EH (cell line): ENCODE results near the gene SCUBE3.

ENCODE experiments used
- DNase-seq: peaks from one replicate; pipeline ENCODE4 v3.0.0-alpha.2; 2015; ENCODE audit warnings: low read depth

Gene SCUBE3

GRCh38 chr6:35272005-35272404 is 58.2 kb downstream of the SCUBE3 start:
- no peak for DNase-seq

DNA sequence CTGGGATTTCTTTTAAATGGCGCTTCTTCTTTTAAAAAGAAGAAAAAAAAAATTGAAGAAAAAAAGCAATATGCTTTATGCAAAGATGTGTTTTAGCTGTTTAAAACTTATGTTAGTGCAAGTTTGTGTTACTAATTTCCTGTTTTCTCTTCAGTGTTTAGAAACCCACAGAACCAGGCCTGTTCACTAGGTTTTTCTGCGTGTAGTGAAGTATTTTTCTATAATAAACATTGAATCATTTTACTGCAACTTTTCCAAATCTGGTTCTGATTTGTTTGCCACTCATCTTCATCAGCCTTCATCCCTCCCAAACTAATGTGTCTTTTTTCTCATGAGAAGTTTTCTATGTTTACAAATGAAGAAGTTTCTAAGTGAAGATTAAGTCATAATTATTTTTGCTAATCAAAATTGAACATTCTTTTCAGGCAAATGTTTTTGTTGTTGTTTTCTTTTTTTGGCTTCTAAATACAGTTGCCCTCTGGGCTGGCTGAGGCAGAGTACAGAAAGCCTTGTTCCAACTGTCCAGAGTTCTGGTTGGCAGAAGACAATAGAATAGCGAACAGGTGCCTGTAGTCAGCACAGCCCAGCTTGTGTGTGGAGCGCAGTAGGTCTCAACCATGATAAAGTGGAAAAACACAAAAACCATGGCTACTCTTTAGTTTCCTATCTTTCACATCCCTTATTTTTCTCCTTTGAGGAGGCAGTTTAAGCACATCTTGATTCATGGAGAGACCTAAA is 60.2 kb downstream of the SCUBE3 start:
- DNase-seq, result no peak

DNA sequence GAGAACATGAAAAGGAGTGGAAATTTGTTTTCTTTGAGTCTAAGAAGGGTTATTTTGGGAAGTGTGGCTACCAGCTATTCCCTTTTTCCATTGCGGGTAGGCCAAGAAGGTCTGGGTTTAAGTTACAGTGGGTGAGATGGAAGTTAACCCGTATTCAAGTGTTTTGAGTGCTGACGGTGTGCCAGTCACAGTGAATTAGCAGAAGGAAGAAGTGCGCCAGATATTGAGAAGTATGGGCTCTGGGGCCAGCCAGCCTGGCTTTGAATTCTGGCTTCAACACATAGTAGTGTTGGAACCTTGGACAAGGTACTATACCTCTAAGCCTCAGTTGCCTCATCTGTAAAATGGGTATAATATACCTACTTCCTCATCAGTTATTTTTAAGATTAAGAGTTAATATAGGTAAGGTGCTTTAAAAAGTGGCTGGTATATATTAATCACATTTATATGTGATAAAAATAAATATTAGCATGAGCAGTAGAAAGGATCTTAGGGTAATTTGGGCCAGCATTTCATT is 62.0 kb downstream of the SCUBE3 start:
- no peak for DNase-seq

GRCh38 chr6:35278708-35279107 is 65.0 kb downstream of the SCUBE3 start:
- DNase-seq, result no peak

DNA sequence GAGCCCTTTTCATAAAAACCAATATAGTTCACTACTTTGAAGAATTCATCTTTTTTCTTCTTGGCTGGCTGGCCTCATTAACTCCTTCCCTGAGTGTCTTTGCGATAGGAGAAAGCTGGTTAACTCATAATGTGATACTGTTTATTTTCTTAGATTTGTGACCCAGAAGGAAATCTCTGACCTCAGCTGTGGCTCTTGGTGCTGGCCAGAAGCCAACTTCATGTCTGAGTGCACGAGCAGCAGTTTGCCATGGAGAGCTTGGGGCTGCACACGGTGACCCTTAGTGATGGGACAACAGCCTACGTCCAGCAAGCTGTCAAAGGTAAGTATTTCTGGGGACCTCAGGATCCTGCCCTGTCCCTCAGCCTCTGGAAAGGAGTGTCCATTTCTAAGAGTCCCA is 67.1 kb downstream of the SCUBE3 start:
- peak; percentile 41 for DNase-seq

DNA sequence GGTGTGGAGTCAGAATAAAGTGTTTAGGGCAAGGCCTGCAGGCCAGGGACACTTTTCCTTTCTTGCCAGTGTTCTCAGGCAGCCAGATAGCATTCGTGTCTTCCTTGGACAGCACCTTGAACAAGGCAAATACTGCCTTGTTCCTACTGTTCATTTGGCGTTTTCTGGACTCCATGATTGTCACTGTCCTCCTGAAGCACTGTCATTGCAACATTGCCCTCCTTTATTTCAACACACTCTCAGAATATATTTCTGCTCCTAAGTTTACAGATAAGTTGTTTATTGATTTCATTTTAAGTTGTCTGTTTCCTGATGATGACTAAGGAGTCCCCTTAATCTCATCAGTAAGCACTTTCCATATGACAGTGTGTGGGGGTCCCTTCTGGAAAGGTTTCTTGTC is 68.7 kb downstream of the SCUBE3 start:
- no peak for DNase-seq

DNA sequence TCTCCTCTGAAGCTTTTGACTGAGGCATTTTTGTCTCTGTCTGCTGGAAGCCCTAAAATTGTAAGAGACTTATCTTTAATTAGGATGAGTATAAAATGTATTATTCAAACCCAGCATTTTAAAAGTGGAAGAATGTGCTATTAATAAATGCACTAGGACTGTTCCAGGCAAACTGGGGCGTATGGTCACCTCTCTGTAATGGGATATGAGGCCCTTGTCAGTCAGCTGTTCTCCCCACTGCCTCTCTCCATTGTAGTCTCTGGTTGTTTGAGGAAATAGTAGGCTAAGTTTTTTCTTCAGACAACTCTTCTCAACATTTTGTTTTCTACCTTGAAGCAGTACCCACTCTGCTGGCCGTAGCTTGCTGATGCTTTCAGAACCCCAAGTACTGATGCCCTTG is 69.6 kb downstream of the SCUBE3 start:
- no peak for DNase-seq

GRCh38 chr6:35287671-35288396 is 74.1 kb downstream of the SCUBE3 start:
- DNase-seq, result peak; percentile 42

DNA sequence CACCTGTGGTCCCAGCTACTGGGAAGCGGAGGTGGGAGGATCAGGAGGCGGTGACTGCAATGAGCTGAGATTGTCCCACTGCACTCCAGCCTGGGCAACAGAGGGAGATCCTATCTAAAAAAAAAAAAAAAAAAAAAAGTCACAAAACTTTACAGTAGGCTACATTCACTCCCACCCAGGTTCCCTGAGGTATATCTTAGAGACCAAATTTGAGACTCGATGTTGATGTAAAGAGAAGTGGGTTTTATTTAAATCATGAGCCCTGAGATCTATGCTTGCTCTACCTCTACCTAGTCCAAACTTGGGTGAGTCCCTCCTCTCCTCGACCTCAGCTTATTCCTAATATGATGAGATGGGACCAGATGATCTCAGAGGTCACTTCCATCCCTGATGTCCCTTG is 75.1 kb downstream of the SCUBE3 start:
- no peak for DNase-seq

GRCh38 chr6:35291491-35291890 is 77.7 kb downstream of the SCUBE3 start:
- DNase-seq, result no peak

DNA sequence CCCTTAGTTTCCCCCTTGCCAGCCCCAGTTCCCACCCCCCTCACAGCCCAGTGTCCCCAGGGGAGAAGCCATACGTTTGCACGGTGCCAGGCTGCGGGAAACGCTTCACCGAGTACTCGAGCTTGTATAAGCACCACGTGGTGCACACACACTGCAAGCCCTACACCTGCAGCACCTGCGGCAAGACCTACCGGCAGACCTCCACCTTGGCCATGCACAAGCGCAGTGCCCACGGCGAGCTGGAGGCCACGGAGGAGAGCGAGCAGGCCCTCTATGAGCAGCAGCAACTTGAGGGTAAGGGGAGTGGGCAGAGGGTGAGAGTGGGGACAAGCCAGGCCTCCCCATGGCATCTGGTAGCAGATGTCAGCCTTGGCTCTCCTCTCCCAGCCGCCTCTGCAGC is 78.7 kb downstream of the SCUBE3 start:
- DNase-seq, result no peak

DNA sequence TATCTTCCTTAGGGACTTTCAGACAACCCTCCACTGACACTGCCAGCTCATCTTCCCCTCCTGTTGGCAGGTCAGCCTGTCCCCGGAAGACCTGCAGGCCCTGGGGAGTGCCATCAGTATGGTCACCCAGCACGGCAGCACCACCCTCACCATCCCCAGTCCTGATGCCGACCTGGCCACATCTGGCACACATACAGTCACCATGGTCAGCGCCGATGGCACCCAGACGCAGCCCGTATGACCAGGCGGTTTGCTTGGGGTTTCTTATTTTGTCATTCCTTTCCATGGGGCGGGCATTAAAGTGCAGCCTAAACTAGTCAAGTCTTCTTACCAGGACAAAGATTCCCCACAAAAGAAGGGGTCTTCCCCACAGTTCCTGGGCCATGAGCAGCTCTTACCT is 79.9 kb downstream of the SCUBE3 start:
- DNase-seq, result no peak

DNA sequence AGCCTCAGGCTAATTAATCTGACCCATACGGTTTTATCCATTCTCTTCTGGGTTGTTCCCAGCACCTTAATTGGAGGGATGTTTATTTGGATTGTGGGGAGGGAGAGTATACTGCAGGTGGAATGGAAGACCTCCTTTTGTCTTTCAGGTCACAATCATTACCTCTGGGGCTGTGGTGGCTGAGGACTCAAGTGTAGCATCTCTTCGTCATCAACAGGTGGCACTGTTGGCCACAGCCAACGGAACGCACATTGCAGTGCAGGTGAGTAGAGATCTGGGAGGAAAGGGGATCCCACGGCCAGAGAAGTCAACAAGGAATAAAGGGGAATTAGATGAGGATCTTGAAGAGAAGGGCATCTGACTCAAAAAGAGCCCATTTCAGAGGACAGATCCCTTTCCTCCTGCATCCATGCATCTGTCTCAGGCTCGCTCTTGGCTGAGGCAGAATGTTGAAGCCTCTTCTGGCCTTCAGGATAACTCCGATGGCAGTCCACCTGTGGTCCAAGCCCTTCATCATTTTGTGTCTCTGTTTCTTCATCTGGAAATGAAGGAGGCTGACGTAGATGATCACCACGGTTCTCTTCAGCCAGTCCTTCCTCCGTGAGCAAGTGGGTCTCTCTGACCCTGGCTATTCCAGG is 80.7 kb downstream of the SCUBE3 start:
- DNase-seq, result peak; percentile 53

- DNase-seq, result no peak
These were observed 81.3 kb downstream of the SCUBE3 start for GRCh38 chr6:35295036-35295435.

GRCh38 chr6:35295521-35296315 is 82.0 kb downstream of the SCUBE3 start:
- DNase-seq, result no peak

DNA sequence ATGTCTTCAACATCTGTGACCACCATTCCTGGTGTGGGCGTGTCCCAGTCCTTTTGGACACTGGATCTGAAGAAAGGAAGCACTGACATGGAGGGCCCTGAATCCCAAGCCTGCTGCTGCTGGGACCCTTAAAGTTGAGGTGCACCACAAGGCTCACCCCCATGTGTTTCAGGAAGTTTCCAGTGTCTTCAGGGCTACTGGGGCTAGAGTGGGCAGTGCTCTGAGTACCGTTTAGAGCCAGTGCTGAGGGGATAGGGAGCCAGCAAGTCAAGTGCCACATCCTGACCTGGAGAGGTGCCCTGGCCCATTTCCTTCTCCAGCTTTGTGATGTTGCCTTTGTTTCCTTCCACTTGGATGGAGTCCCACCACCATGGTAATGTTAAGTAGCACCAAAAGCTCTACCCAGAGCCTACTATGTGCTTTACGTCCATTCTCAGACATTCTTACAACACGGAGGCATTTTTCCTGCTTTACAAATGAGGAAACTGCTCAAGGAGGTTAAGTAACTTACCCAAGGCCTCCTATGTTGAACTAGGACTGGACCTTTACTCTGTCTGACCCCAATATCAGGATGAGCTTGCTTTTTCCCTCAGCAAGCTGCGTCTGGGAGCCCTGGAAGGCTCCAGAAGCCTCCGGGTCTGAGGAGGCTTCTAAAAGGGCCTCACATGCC is 83.3 kb downstream of the SCUBE3 start:
- no peak for DNase-seq

GRCh38 chr6:35297601-35298481 is 84.1 kb downstream of the SCUBE3 start, which contains the start of gene DEF6:
DEF6 (plus strand) TSS chr6:35297818; CDS start chr6:35297857, 39 bp downstream.
- peak; percentile 84 for DNase-seq

DNA sequence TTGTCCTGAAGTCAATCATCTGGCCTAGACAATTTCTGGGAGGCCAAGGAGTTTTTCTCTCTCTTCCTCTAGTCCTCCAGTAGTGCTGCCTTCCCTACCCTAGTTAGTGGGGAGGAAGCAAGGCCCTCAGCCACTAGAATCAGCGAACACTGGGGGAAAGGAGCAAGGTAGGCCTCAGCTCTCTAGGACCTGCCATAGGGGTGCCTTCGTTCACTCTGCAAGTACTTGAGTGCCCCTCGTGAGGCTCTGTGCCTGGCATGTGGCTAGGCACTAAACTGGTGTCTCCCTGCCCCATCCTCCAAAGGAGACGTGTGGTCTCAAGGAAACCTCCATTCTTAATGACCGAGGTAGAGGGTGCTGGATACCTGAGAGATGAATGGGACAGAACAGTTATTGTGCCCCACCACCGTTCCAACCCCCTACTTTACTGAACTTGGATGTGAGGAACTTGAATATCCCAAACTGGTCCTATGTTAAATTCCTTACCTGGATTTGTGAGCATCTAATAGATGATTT is 84.9 kb downstream of the SCUBE3 start:
- no peak for DNase-seq

GRCh38 chr6:35299674-35300073 is 85.9 kb downstream of the SCUBE3 start:
- DNase-seq, result no peak

DNA sequence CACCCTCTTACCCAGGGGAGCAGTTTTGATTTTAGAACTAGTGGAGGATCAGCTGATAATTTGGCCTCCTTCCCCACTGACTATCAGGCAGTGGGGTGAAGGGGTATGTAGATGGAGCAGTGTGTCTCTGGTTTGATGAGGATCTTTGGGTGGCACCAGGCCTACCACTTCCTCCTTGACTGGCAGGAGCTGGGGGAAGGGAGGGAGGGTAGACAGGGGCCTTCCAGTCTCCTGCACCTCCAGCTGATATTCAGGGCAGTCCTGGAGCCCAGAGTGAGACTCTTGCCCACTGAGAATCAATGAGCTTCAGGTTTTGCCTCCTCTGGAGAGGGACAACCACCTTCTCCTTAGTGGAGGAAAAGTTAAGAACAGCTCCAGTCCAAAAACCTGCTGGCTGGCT is 87.1 kb downstream of the SCUBE3 start:
- no peak for DNase-seq
